Sciatic nerve (tissue), 2 donors: Measurements from ENCODE around the gene MCC. TPM values are rescaled to one million over a fixed set of nuclear protein-coding genes. Genes with fewer than 3 reads are reported as not detected.

Source experiments
- ATAC-seq: fragments of 200-7000 bp; cut with Tn5 transposase; one replicate; pipeline ENCODE4 v1.9.1; 2020; ENCODE audit warnings: mild to moderate bottlenecking, moderate library complexity
- DNase-seq: peaks from one replicate; pipeline ENCODE4 v3.0.0-alpha.2; 2020; ENCODE audit warnings: low spot score
- intact Hi-C: fragments of 100-400 bp; cut with DNase I; formaldehyde crosslinking; loops from one replicate; pipeline ENCODE4 v1.14.2; 2022
- total RNA-seq: library from RNA; stranded (reverse); fragmentation: NEBNext Ultra II Directional; extraction: Animal tissue kit (Norgen Biotek cat#: 25700); gene quantifications from one replicate; pipeline ENCODE4 v1.2.1, GENCODE V29; 2021
- donor health status: DM: no; HTN: no; CAD: no.
- donor health status: DM: no; HTN: no; CAD: no.

Gene MCC
- total RNA-seq, 1 donor from 2014 or later, result 41.9 TPM

- intact Hi-C loops, result no loop called here
- no peak for ATAC-seq
- no peak for DNase-seq
Observed at GRCh38 chr5:113124265-113124664, 364.0 kb downstream of the MCC start.

- intact Hi-C loops, result no loop called here
- no peak for ATAC-seq
- no peak for DNase-seq
Observed at GRCh38 chr5:113123618-113124017, 364.6 kb downstream of the MCC start.

- intact Hi-C loops, result no loop called here
- peak; percentile 56 for ATAC-seq
- no peak for DNase-seq
Observed at GRCh38 chr5:113122053-113122452, 366.2 kb downstream of the MCC start.

- ATAC-seq (peak; percentile 77), DNase-seq (no peak)
- intact Hi-C loops, result no loop called here
Observed at GRCh38 chr5:113119246-113119924, 368.9 kb downstream of the MCC start.

GRCh38 chr5:113118765-113119164 is 369.5 kb downstream of the MCC start:
- peak; percentile 44 for ATAC-seq
- intact Hi-C loops, result no loop called here
- no peak for DNase-seq

GRCh38 chr5:113118298-113118697 is 370.0 kb downstream of the MCC start:
- DNase-seq (no peak), ATAC-seq (no peak)
- intact Hi-C loops, result no loop called here

GRCh38 chr5:113117543-113118115 is 370.6 kb downstream of the MCC start:
- intact Hi-C loops, result no loop called here
- DNase-seq (no peak), ATAC-seq (no peak)

GRCh38 chr5:113115956-113116355 is 372.3 kb downstream of the MCC start:
- ATAC-seq, result no peak
- intact Hi-C loops, result no loop called here

GRCh38 chr5:113115061-113115460 is 373.2 kb downstream of the MCC start:
- DNase-seq (no peak), ATAC-seq (no peak)
- intact Hi-C loops, result no loop called here

More at GRCh38 chr5:113115956-113116355, 372.3 kb downstream of the MCC start:
- DNase-seq, result no peak

GRCh38 chr5:113114559-113114958 is 373.7 kb downstream of the MCC start:
- intact Hi-C loops, result no loop called here
- DNase-seq, result no peak
- ATAC-seq, result no peak

- ATAC-seq (peak; percentile 40), DNase-seq (no peak)
- intact Hi-C loops, result no loop called here
Observed at GRCh38 chr5:113112435-113112834, 375.8 kb downstream of the MCC start.

GRCh38 chr5:113110117-113110516 is 378.1 kb downstream of the MCC start:
- DNase-seq (no peak), ATAC-seq (no peak)
- intact Hi-C loops, result no loop called here

GRCh38 chr5:113109344-113109743 is 378.9 kb downstream of the MCC start:
- DNase-seq (no peak), ATAC-seq (no peak)
- intact Hi-C loops, result no loop called here

GRCh38 chr5:113108485-113108884 is 379.8 kb downstream of the MCC start:
- ATAC-seq (no peak), DNase-seq (no peak)
- intact Hi-C loops, result no loop called here

- intact Hi-C loops, result no loop called here
- no peak for DNase-seq
- no peak for ATAC-seq
Observed at GRCh38 chr5:113106821-113107220, 381.4 kb downstream of the MCC start.

GRCh38 chr5:113105693-113106280 is 382.5 kb downstream of the MCC start:
- no peak for DNase-seq
- ATAC-seq, result no peak
- intact Hi-C loops, result no loop called here

- DNase-seq, result no peak
- ATAC-seq, result no peak
- intact Hi-C loops, result no loop called here
Observed at GRCh38 chr5:113103330-113103729, 384.9 kb downstream of the MCC start.

GRCh38 chr5:113102121-113102531 is 386.1 kb downstream of the MCC start:
- no peak for ATAC-seq
- intact Hi-C loops, result no loop called here
- no peak for DNase-seq

- DNase-seq (no peak), ATAC-seq (no peak)
- intact Hi-C loops, result no loop called here
Observed at GRCh38 chr5:113100981-113101380, 387.3 kb downstream of the MCC start.

GRCh38 chr5:113099822-113100221 is 388.4 kb downstream of the MCC start:
- intact Hi-C loops, result no loop called here
- ATAC-seq, result no peak
- no peak for DNase-seq

- no peak for DNase-seq
- no peak for ATAC-seq
- intact Hi-C loops, result no loop called here
Observed at GRCh38 chr5:113098378-113098777, 389.9 kb downstream of the MCC start.
